GM12865 (cell line): ENCODE measurements around the gene SRC.

Experiments
- DNase-seq: peaks from one replicate; pipeline ENCODE4 v3.0.0; 2010; ENCODE audit warnings: low read depth
- H3K4me3 ChIP-seq: 2 replicates; pipeline ENCODE4 v1.5.1; 2011; ENCODE audit warnings: mild to moderate bottlenecking, low read depth, low read length, control low read depth
- CTCF ChIP-seq: IDR thresholded peaks from 2 replicates; pipeline ENCODE4 v1.5.1; 2011; ENCODE audit warnings: low read length, control low read depth, low read depth, inconsistent platforms; ENCODE audit not compliant: insufficient read depth; ENCODE audit errors: missing control alignments

SRC gene

DNA sequence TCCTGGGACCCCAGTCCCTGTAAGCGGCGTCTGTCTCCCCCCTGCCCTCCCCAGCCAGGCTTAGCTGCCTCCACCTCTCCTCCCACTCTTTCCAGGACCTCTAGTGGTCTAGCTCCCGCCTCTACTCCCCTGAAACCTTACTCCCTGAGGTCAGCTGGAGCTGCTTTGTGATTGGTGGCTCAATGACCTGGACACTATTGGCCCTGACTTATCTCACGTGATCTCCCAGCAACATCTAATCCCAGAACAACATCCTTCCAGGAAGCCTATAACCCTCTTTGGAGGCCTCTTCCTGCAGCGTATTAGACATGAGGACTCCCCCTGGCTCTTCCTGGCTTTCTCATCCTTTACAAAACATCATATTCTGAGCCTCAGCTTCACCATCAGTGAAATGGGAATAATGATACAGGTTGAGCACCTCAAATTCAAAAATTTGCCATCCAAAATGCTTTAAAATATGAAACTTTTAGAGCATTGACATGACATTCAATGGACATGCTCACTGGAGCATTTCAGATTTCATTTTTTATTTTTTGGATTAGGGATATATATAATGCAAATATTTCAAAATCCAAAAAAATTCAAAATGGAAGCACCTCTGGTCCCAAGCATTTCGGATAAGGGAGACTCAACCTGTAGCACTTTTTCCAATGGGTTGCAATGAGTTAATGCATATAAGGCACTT is 16.3 kb upstream of the SRC start:
- H3K4me3 ChIP-seq = no peak overlapping the region
- no peak for DNase-seq
- no peak for TF ChIP-seq CTCF

DNA sequence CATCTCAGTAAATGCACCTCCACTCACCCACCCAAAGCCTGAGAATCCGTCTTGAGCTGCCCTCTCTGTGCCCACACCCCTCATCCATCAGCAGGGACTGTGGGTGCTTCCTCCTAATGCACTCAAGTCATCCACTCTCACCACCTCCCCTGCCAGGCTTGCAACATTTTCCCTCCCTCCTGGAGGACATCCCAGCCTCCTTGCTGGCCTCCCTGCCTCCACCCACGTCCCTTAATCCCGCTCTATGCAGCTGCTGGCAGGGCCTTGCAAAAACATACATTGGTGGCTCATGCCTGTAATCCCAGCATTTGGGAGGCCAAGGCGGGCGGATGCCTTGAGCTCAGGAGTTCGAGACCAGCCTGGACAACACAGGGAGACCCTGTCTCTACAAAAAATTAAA is 15.6 kb upstream of the SRC start:
- TF ChIP-seq CTCF = no peak
- no peak for DNase-seq
- H3K4me3 ChIP-seq = no peak overlapping the region

DNA sequence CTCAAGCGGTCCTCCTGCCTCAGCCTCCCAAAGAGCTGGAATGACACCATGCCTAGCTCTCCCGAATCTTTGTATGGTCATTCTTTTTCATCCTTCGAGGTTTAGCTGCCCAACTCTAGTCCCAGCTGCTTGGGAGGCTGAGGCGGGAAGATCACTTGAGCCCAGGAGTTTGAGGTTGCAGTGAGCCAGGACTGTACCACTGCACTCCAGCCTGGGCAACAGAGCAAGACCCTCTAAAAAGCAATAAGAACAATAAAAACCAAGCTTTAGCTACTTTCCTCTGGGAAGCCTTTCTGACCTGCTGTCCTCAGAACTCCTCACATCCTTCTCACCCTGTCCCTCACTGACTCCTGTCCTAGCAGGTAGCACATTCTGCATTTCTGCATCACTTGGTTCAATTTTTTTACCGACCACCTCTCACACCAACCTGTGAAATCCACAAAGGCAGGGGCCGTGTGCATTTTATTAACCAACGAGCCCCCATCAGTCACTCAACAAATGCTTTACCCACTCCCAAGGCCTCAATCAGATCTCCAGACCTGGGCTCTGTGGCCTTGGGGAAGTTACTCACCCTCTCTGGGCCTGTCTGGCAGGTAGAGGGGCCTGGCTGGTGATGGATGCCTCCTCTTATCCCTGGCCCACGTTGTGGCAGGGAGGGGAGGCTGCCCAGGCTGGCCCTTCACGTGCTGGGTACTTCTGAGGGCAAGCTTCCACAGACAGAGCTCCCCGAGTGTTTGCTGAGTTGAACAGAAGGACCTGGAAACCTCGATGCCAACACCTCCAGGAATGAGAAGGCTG is 14.7 kb upstream of the SRC start:
- no peak for DNase-seq
- TF ChIP-seq CTCF = no peak
- no peak overlapping the region for H3K4me3 ChIP-seq

DNA sequence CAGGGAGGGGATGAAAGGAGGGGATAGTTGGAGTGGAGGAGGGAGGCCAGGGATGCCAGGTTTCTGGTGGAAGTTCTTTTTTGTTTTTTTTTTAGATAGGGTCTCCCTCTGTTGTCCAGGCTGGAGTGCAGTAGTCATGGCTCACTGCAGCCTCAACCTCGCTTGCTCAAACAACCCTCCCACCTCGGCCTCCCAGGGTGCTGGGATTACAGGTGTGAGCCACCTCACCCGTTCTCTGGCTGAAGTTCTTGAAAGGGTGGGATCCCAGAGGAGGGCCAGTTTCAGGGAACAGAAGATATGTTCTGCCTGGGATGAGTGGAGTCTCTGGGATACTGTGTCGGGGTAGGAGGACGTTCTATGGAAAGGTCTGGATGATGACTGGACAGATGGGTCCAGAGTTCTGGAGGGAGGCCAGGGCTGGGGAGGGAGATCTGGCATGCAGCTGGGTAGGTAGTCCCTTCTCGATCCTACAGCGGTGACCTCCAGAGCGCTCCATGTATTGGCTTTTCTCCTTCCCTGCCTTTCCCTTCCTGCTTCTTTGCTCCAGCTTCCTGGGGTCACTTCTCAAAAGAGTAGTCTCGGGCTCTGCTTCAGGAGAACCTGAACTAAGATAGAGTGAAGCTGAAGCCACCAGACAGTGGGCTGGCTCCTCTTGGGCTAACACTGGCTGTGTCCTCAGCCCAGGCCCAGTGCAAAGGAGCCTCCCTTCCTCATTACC is 12.7 kb upstream of the SRC start:
- no peak for TF ChIP-seq CTCF
- no peak for DNase-seq
- H3K4me3 ChIP-seq = no peak overlapping the region

DNA sequence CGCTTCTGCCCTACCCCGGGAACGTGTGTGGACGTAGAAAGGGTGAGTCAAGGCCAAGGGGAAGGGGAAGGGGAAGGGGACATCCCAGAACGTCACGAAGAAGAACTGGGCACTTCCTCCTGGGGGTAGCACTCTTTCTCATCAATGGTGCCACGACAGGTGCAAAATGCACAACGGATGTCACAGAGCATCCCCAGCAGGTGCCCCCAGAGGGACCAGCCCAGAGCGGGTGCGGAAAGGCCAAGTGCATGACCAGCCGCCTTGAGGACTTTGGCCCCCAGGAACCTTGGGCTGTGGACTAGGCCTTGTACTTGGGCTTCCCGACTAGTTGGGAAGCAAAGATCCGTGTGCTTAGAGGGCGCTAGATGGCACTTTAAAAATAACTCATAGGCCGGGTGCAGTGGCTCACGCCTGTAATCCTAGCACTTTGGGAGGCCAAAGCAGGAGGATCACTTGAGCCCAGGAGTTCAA is 12.1 kb upstream of the SRC start:
- H3K4me3 ChIP-seq = no peak overlapping the region
- peak; percentile 33 for DNase-seq
- no peak for TF ChIP-seq CTCF

DNA sequence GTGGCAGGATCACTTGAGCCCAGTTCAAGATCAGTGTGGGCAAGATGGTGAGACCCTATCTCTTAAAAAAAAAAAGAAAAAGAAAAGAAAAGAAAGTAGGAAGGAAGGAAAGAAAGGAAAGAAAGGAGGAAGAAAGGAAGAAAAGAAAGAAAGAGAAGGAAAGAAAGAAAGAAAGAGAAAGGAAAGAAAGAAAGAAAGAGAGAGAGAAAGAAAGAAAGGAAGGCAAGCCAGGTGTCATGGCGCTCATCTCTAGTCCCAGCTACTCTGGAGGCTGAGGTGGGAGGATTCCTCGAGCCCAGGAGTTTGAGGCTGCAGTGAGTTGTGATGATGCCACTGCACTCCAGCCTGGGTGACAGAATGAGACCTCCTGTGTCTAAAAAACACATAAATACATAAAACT is 11.5 kb upstream of the SRC start:
- no peak overlapping the region for H3K4me3 ChIP-seq
- DNase-seq = no peak
- TF ChIP-seq CTCF = no peak
